Glutamatergic neuron (in vitro differentiated cells): ENCODE data around the gene TMC6. TPM values are rescaled to one million over a fixed set of nuclear protein-coding genes. Genes with fewer than 3 reads are reported as not detected.

Source experiments
- DNase-seq: peaks from one replicate; pipeline ENCODE4 v3.0.0; 2022
- H3K27ac Mint-ChIP-seq: one replicate; pipeline ENCODE4 v1.8.0; 2020; ENCODE audit warnings: mild to moderate bottlenecking, mixed read lengths, inconsistent platforms; ENCODE audit not compliant: unreplicated experiment
- H3K27me3 Mint-ChIP-seq: one replicate; pipeline ENCODE4 v1.8.0; 2020; ENCODE audit warnings: mild to moderate bottlenecking, moderate library complexity, mixed read lengths, inconsistent platforms; ENCODE audit not compliant: unreplicated experiment
- H3K36me3 Mint-ChIP-seq: one replicate; pipeline ENCODE4 v1.8.0; 2020; ENCODE audit warnings: mild to moderate bottlenecking, mixed read lengths, inconsistent platforms; ENCODE audit not compliant: unreplicated experiment
- H3K4me1 Mint-ChIP-seq: one replicate; pipeline ENCODE4 v1.8.0; 2020; ENCODE audit warnings: mild to moderate bottlenecking, low read depth, mixed read lengths, inconsistent platforms; ENCODE audit not compliant: unreplicated experiment
- H3K4me3 Mint-ChIP-seq: one replicate; pipeline ENCODE4 v1.8.0; 2020; ENCODE audit warnings: mild to moderate bottlenecking, mixed read lengths, inconsistent platforms; ENCODE audit not compliant: unreplicated experiment
- H3K9me3 Mint-ChIP-seq: one replicate; pipeline ENCODE4 v1.8.0; 2020; ENCODE audit warnings: mild to moderate bottlenecking, moderate library complexity, mixed read lengths, inconsistent platforms; ENCODE audit not compliant: unreplicated experiment
- CTCF ChIP-seq: fragments of 200-600 bp; sonication (generic); IDR thresholded peaks from one replicate; pipeline ENCODE4 v1.5.0; 2021; ENCODE audit not compliant: partially characterized antibody, unreplicated experiment
- total RNA-seq: library from RNA; stranded (reverse); fragmentation: NEBNext Ultra II Directional; extraction: Animal tissue kit (Norgen Biotek cat#: 25700); gene quantifications from one replicate; pipeline ENCODE4 v1.2.1, GENCODE V29; 2021; ENCODE audit not compliant: unreplicated experiment

TMC6 gene
- total RNA-seq, 1 donor from 2014 or later, result 1.1 TPM

GRCh38 chr17:78163881-78164747, 35.6 kb upstream of the TMC6 start:
- Mint-ChIP-seq H3K27me3 (no peaks in the 10 kb centered on the region), H3K27ac (no peak overlapping the region), H3K9me3 (peaks cover 3% of the 10 kb centered on the region), H3K4me3 (no peak overlapping the region), H3K4me1 (no peaks in the 10 kb centered on the region), H3K36me3 (no peaks in the 10 kb centered on the region)
- no peak for TF ChIP-seq CTCF
- DNase-seq, result no peak

- no peaks in the 10 kb centered on the region for H3K4me1 Mint-ChIP-seq
- H3K36me3 Mint-ChIP-seq, result no peaks in the 10 kb centered on the region
- H3K27me3 Mint-ChIP-seq, result no peaks in the 10 kb centered on the region
- H3K4me3 Mint-ChIP-seq, result no peak overlapping the region
- H3K9me3 Mint-ChIP-seq, result peaks cover 1% of the 10 kb centered on the region
- no peak overlapping the region for H3K27ac Mint-ChIP-seq
- no peak for DNase-seq
- no peak for TF ChIP-seq CTCF
Measured at GRCh38 chr17:78159575-78160158, 31.1 kb upstream of the TMC6 start.

- Mint-ChIP-seq H3K9me3 (peaks cover 1% of the 10 kb centered on the region), H3K27ac (no peak overlapping the region)
- no peak for TF ChIP-seq CTCF
Measured at GRCh38 chr17:78154903-78155811, 26.6 kb upstream of the TMC6 start.

GRCh38 chr17:78151514-78152008, 23.0 kb upstream of the TMC6 start:
- Mint-ChIP-seq H3K36me3 (no peaks in the 10 kb centered on the region), H3K4me3 (no peak overlapping the region), H3K27ac (no peak overlapping the region), H3K9me3 (peaks cover 2% of the 10 kb centered on the region), H3K4me1 (peaks cover 3% of the 10 kb centered on the region), H3K27me3 (peaks cover 2% of the 10 kb centered on the region)
- TF ChIP-seq CTCF, result no peak
- no peak for DNase-seq

More at GRCh38 chr17:78154903-78155811, 26.6 kb upstream of the TMC6 start:
- no peak overlapping the region for H3K4me3 Mint-ChIP-seq
- DNase-seq, result no peak
- H3K4me1 Mint-ChIP-seq, result no peaks in the 10 kb centered on the region
- no peaks in the 10 kb centered on the region for H3K36me3 Mint-ChIP-seq
- peaks cover 2% of the 10 kb centered on the region for H3K27me3 Mint-ChIP-seq
